Activated CD4-positive, alpha-beta T cell treated with anti-CD3 and anti-CD28 coated beads, Interleukin-2, amount 50 U/mL, for 24 hours (primary cell): Measurements from ENCODE around the gene CNNM4.

Experiments
- DNase-seq, 2 donors: peaks; one replicate each; pipeline ENCODE4 v3.0.0-alpha.2; 2020; ENCODE audit warnings: low read depth in 1 of 2, low spot score in 1 of 2

The CNNM4 gene

DNA sequence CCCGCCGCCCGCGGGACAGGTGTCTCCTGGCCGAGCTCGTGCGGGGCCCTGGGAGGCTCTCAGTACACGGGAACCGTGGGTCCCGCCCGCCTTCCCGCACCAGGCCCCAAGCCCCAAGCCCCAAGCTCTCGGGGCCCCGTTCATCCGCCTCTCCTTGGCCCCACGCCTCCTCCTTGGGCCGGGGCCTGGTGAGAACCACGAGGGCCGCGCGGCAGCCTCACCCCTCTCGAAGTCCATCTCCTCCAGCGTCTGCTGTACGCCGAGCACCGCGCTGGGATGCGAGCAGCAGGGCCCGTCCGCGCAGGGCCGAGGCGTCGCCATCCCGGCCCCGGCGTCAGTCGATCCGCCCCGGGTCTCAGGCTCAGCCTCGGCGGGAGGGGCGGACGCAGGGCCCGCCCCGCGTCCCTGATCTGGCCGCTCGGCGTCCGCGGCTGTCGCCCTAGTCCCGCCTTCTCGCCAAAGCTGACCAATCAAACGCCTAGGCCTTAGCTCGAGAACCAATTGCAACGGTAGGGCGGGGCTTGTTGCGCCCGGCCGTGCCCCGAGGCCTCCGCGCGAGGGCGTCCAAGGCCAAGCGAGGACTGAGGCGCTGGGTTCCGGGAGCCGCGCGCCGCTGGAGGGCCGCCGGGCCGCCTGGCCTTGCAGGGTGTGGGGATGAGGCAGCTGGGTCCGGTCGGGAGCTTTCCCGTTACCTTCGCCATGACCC, 97.1 kb downstream of the CNNM4 start, which contains the start of gene ANKRD39:
Gene ANKRD39 (minus strand): TSS at position 350 of the 706 bp plus-strand sequence. CDS start 29 bp downstream, at position 321.
- DNase-seq: peak; percentile 93 to 97

DNA sequence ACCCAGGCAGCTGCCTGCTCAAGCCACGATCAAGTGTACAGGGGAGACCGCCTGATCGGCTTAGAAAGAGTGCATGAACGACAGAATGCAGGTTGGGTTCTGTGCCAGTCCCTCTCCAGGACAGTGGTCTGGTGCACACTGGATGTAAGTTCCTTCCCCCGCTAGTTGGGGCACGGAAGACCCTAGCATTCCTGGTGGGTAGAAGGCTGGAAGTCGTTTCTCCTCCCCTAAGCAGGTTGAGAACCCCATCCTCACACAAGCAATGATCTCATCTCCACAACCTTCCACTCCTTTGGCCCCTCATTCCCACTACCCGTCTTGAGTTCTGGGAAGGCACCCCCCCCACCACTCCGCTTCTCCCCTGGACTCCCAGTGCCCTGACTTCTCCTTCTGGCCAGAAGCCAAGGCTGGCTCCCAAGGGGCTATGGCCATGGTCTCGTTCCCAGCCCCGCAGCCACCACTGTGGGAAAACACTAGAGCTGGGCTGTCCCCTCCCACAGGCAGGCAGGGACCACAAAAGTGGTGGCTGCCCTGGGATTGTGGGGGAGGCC, 98.5 kb downstream of the CNNM4 start:
- no peak for DNase-seq

DNA sequence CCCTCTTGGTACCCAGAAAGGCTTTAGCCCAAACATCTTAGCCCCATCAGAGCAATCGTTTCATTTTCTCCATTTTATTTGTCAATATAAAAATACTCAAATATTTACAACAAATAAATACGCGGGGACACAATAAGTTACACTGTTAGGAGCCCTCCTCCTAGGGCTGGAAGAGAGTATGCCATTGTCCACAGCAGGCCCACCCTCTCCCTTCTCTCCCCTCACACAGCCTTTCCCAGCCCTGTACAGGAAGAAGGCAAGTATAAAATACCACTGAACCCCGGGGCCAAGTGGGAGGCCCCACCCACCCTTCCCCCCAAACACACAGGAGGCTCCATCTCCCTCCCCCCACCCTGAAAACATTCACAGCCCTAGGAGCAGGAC, 99.0 kb downstream of the CNNM4 start:
- DNase-seq: no peak

DNA sequence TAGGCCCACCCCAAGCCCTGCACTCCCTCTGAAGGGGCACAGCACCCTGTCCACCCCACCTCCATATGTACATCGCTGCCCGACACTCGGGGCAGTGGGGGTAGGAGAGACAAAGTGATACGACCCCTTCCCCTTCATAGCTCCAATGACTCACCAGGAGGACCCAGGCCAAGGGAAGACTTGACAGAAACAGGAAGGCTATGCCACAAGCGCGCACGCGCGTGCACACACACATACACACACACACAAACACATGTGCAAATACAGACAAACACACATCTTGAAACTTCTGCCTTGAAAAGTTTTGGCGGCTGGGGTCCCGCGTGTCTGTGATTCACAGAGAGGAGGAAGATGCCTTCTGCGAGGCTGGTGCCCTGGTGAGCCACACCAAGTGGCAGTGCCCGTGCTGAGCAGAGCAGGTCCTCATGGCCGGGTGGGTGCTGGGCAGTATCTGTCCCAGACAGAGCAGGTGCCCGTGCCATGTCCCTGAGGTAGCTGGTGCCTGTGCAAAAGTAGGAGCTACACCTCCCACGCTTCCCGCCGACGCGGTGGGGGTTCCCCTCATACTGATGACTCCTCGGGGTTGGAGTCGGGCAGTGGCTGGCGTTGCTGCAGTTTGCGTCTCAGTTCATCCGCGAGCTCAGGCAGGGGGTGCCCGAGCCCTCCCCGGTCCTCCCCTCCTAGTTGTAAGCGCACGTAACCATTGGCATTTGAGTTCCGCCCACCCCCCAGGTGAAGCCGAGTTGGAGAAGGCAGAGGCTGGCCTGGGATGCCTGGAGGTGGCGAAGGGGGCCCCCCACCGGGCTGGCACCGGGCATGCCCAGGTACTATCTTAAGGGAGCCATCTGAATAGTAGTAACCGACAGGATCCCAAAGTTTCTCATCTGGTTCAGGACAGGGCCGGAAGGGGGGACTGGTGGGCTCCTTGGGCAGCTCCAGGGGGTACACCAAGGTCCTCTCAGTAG, 99.6 kb downstream of the CNNM4 start:
- no peak for DNase-seq

DNA sequence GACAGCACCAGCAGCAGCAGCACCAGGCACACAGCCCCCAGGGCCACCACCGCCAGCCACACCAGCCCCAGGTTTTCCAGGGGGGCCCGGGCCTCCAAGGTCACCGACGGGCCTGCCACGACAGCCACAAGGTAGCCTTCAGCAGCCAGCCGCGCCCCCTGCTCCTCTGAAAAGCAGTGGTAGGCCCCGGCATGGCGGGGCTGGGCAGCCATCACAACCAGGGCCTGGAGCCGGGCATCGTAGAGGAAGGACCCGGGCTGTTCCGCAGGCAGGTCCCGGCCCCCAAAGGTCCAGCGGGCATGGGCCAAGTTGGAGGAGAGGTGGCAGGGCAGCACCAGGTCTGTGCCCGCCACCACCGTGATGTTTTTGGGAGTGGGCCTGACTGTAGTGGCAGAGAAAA, 100.4 kb downstream of the CNNM4 start:
- DNase-seq: no peak
